GM12878 (cell line): Measurements from ENCODE around the gene RPS6KA4. TPM values are rescaled to one million over a fixed set of nuclear protein-coding genes. Genes with fewer than 3 reads are reported as not detected.
"Not testable (repeated sequence)": the region's sequence is repeated elsewhere in the genome, so short reads cannot be mapped to it uniquely, and the experiment has no call there.

Experiments
- ATAC-seq: fragments of 200-7000 bp; cut with Tn5 transposase; 3 replicates; pipeline ENCODE4 v1.9.1; 2020; ENCODE audit warnings: mild to moderate bottlenecking, moderate library complexity
- BruUV-seq: library from RNA; stranded (reverse); fragments of 400-500 nt; replicated peaks from 2 replicates; lab custom pipeline; 2021; lab: Mats Ljungman, UMichigan
- CTCF ChIA-PET: fragments of 300-600 bp; sonication (Branson Sonifier 250); formaldehyde crosslinking; extraction: SDS; loops from one replicate; lab custom pipeline; 2021; ENCODE audit warnings: inconsistent platforms; lab: Yijun Ruan, JAX
- POLR2A ChIA-PET: fragments of 350-600 bp; formaldehyde crosslinking; extraction: SDS; loops from one replicate; lab custom pipeline; 2021; ENCODE audit warnings: inconsistent platforms; lab: Charles Lee
- RAD21 ChIA-PET: fragments of 300-600 bp; sonication (Branson Sonifier 250); formaldehyde crosslinking; loops from one replicate; lab custom pipeline; 2023; ENCODE audit warnings: antibody characterized with exemption; ENCODE audit not compliant: unreplicated experiment; lab: Charles Lee
- SMC1A ChIA-PET: fragments of 300-600 bp; sonication (Branson Sonifier 250); formaldehyde crosslinking; loops from one replicate; lab custom pipeline; 2023; ENCODE audit not compliant: unreplicated experiment, uncharacterized antibody; lab: Charles Lee
- DNase-seq: peaks from one replicate; pipeline ENCODE4 v3.0.0-alpha.2; 2011; ENCODE audit warnings: low read depth, low spot score
- FAIRE-seq: peaks from 3 replicates; lab custom pipeline; 2011; peaks lifted over from hg19 to GRCh38; lab: Jason Lieb, UNC
- H2AFZ ChIP-seq: 2 replicates; pipeline ENCODE4 v1.6.0; 2011; ENCODE audit warnings: low read depth, low read length, control low read depth; ENCODE audit not compliant: control insufficient read depth
- H3K27ac ChIP-seq: 2 replicates; pipeline ENCODE4 v1.5.1; 2011; ENCODE audit warnings: control low read depth; ENCODE audit not compliant: control insufficient read depth, insufficient read depth
- H3K27me3 ChIP-seq, 2 experiments: replicated peaks in 1 of 2; 2 replicates each; pipeline versions ENCODE4 v1.6.0 to v1.6.1; 2011; ENCODE audit warnings: low read length in 1 of 2; ENCODE audit not compliant: control insufficient read depth in 2 of 2, insufficient read depth in 2 of 2
- H3K36me3 ChIP-seq, 2 experiments: 2 replicates each; pipeline ENCODE4 v1.5.1; 2011; ENCODE audit warnings: low read length in 1 of 2; ENCODE audit not compliant: control insufficient read depth in 2 of 2, insufficient read depth in 2 of 2
- H3K4me1 ChIP-seq: 2 replicates; pipeline ENCODE4 v1.6.1; 2011; ENCODE audit warnings: mild to moderate bottlenecking, low read length, moderate library complexity, mixed read lengths; ENCODE audit not compliant: control insufficient read depth, insufficient read depth
- H3K4me2 ChIP-seq: 2 replicates; pipeline ENCODE4 v1.6.0; 2011; ENCODE audit warnings: control low read depth; ENCODE audit not compliant: control insufficient read depth, insufficient read depth
- H3K4me3 ChIP-seq: fragments of 200-600 bp; sonication (generic); 2 replicates; pipeline ENCODE4 v1.5.1; 2016
- H3K79me2 ChIP-seq: 2 replicates; pipeline ENCODE4 v1.6.0; 2011; ENCODE audit warnings: low read length; ENCODE audit not compliant: control insufficient read depth, insufficient read depth
- H3K9ac ChIP-seq: 2 replicates; pipeline ENCODE4 v1.8.0; 2011; ENCODE audit warnings: low read length, control low read depth, mixed read lengths; ENCODE audit not compliant: control insufficient read depth, insufficient read depth
- H3K9me3 ChIP-seq: replicated peaks from 3 replicates; pipeline ENCODE4 v1.5.1; 2011; ENCODE audit warnings: mild to moderate bottlenecking, low read length; ENCODE audit not compliant: control insufficient read depth, insufficient read depth
- H4K20me1 ChIP-seq: 2 replicates; pipeline ENCODE4 v1.6.0; 2011; ENCODE audit not compliant: control insufficient read depth, insufficient read depth
- ATF7 ChIP-seq: fragments of 450-650 bp; IDR thresholded peaks from 2 replicates; pipeline ENCODE4 v1.6.1; 2016; ENCODE audit warnings: low read depth, mild to moderate bottlenecking
- ETV6 ChIP-seq, 2 experiments: fragments of 450-650 bp in 1 of 2; IDR thresholded peaks in 1 of 2; conservative IDR thresholded peaks in 1 of 2; 2 replicates each; pipeline ENCODE4 v1.6.1; 2014; ENCODE audit warnings: antibody characterized with exemption in 1 of 2, borderline replicate concordance in 1 of 2, low read depth in 1 of 2, mild to moderate bottlenecking in 1 of 2, moderate library complexity in 1 of 2
- GABPA ChIP-seq: IDR thresholded peaks from 2 replicates; pipeline ENCODE4 v1.6.1; 2014; ENCODE audit warnings: antibody characterized with exemption, low read depth, mild to moderate bottlenecking, inconsistent platforms
- NR2C2 ChIP-seq: IDR thresholded peaks from 2 replicates; pipeline ENCODE4 v1.6.1; 2011; ENCODE audit warnings: borderline replicate concordance, low read depth; ENCODE audit not compliant: control insufficient read depth, insufficient read length
- POLR2A ChIP-seq: IDR thresholded peaks from 2 replicates; pipeline ENCODE4 v1.6.1; 2011; ENCODE audit warnings: low read depth, mild to moderate bottlenecking, low read length
- STAT1 ChIP-seq: fragments of 450-650 bp; conservative IDR thresholded peaks from 2 replicates; pipeline ENCODE4 v1.6.1; 2014; ENCODE audit warnings: antibody characterized with exemption, mild to moderate bottlenecking
- YBX1 ChIP-seq: fragments of 450-650 bp; IDR thresholded peaks from 2 replicates; pipeline ENCODE4 v1.6.1; 2016; ENCODE audit warnings: antibody characterized with exemption
- WGBS: methylation state at CpG from one replicate; pipeline ENCODE4 v1.1.6; 2016; ENCODE audit warnings: low lambda C conversion rate; ENCODE audit not compliant: insufficient replicate concordance, insufficient coverage; ENCODE audit errors: missing lambda C conversion rate; 5-methylcytosine and 5-hydroxymethylcytosine counted together
- in situ Hi-C: fragments of 300-500 bp; cut with MboI; formaldehyde crosslinking; loops from 9 replicates; pipeline ENCODE4 v1.14.3; 2018; ENCODE audit warnings: mixed read lengths
- intact Hi-C: fragments of 100-400 bp; cut with micrococcal nuclease; formaldehyde crosslinking; loops from one replicate; pipeline ENCODE4 v1.14.2; 2022; ENCODE audit not compliant: unreplicated experiment
- polyA plus RNA-seq, 11 experiments: library from polyadenylated mRNA; depleted of rRNA in 4 of 11; unstranded in 6 of 11; stranded (reverse) in 5 of 11; fragments of >200 nt; fragmentation: Nextera tagmentation in 4 of 11; fragmentation: Illumina TruSeq in 1 of 11; extraction: Ambion mirVana in 4 of 11; extraction: Trizol in 1 of 11; gene quantifications; 1 replicate in 1 of 11; 2 replicates in 10 of 11; pipeline versions ENCODE4 v1.2.1 to v1.2.3, GENCODE V29; 2011 to 2016; ENCODE audit warnings: inconsistent platforms in 2 of 11, missing spikeins in 2 of 11, low read depth in 1 of 11
- total RNA-seq, 4 experiments: library from RNA; depleted of rRNA in 3 of 4; stranded (reverse); fragments of >200 nt in 3 of 4; fragmentation: Illumina TruSeq in 1 of 4; extraction: Trizol in 1 of 4; gene quantifications; 2 replicates each; pipeline versions ENCODE4 v1.2.1 to v1.2.3, GENCODE V29; 2013 to 2021

Gene RPS6KA4
- total and polyA plus RNA-seq, 10 of the 15 experiments (the other 5 are each of a cell fraction or from before 2014, with no cell fraction given) = 0.34 to 32.6 (median 11.3) TPM

DNA sequence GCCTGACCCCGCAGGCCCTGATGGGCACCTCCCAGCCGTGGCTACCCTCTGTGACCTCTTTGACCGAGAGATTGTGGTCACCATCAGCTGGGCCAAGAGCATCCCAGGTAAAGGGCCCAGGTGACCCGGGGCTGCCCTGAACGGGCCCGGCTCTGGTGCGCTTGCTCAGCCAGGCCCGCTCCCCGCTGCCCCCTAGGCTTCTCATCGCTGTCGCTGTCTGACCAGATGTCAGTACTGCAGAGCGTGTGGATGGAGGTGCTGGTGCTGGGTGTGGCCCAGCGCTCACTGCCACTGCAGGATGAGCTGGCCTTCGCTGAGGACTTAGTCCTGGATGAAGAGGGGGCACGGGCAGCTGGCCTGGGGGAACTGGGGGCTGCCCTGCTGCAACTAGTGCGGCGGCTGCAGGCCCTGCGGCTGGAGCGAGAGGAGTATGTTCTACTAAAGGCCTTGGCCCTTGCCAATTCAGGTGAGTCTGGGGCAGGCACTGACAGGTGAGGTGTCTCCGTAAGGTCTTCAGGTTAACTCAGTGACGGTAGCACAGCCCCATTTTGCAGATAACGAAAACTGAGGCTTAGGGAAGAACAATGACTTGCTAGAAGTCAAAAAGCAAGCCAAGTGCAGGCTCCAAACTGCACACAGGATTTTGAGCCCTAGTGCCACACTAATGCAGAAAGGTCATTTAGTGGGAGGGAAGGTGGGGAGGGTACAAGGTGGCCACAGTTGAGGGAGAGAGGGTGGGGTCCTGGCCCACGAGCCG, 44.0 kb upstream of the RPS6KA4 start (continued):
- TF ChIP-seq STAT1 (no peak), GABPA (no peak), ATF7 (no peak), ETV6 (conservative IDR thresholded peaks at IDR 0.05 in 1 of 2, IDR thresholded peaks at IDR 0.05 in 1 of 2; ENCODE audit: borderline replicate concordance in 1 of 2, low read depth in 1 of 2) (no peak), YBX1 (no peak), NR2C2 (no peak)

DNA sequence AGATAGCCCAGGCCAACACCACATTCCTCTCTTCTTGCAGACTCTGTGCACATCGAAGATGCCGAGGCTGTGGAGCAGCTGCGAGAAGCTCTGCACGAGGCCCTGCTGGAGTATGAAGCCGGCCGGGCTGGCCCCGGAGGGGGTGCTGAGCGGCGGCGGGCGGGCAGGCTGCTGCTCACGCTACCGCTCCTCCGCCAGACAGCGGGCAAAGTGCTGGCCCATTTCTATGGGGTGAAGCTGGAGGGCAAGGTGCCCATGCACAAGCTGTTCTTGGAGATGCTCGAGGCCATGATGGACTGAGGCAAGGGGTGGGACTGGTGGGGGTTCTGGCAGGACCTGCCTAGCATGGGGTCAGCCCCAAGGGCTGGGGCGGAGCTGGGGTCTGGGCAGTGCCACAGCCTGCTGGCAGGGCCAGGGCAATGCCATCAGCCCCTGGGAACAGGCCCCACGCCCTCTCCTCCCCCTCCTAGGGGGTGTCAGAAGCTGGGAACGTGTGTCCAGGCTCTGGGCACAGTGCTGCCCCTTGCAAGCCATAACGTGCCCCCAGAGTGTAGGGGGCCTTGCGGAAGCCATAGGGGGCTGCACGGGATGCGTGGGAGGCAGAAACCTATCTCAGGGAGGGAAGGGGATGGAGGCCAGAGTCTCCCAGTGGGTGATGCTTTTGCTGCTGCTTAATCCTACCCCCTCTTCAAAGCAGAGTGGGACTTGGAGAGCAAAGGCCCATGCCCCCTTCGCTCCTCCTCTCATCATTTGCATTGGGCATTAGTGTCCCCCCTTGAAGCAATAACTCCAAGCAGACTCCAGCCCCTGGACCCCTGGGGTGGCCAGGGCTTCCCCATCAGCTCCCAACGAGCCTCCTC, 43.1 kb upstream of the RPS6KA4 start:
- H3K4me3 ChIP-seq = peak overlapping the region; percentile 80
- ATAC-seq, H3K36me3 ChIP-seq, BruUV-seq, H3K4me1 ChIP-seq, H3K27ac ChIP-seq, H3K9ac ChIP-seq, FAIRE-seq, H3K9me3 ChIP-seq, H2AFZ ChIP-seq, H4K20me1 ChIP-seq, in situ Hi-C loops, H3K27me3 ChIP-seq, DNase-seq: not testable (repeated sequence)
- ChIA-PET SMC1A (interaction anchor here (5.3 kb wide), 1 partner anchor 17 kb away, joined by 71 read pairs; no protein-coding TSS in a partner anchor), POLR2A (interaction anchor here (0.5 to 3.5 kb wide), 5 partner anchors 11 to 777 kb away, joined by 6 to 42 read pairs (median 23); partner anchors contain the start of genes CCDC88B, ESRRA and FKBP2), RAD21 (interaction anchor here (0.5 to 5.6 kb wide), 5 partner anchors 16 to 487 kb away, joined by 3 to 176 read pairs (median 57); partner anchors contain the start of gene RPS6KA4), CTCF (interaction anchor here (0.7 to 5.9 kb wide), 4 partner anchors 13 to 420 kb away, joined by 3 to 228 read pairs (median 96); partner anchors contain the start of genes CCDC88B and ESRRA)
- 79% methylated on average over 23 of the region's 25 CpGs for WGBS
- H3K4me2 ChIP-seq = peak overlapping the region; percentile 88
- peaks cover 28% of the 10 kb centered on the region for H3K79me2 ChIP-seq
- peak; percentile 58; the same call in 1 of the 2 replicates for TF ChIP-seq POLR2A
- intact Hi-C loops = loop anchor here (2.0 to 5.0 kb wide), 2 partner anchors 41 to 133 kb away; partner anchors contain the start of gene RPS6KA4
